ENCODE data around the gene TXNL1. TPM values are rescaled to one million over a fixed set of nuclear protein-coding genes. Genes with fewer than 3 reads are reported as not detected.
A peak's percentile ranks its signal among the peaks of the same experiment; 100 is the strongest.
"Not testable (repeated sequence)": the region's sequence is repeated elsewhere in the genome, so short reads cannot be mapped to it uniquely, and the experiment has no call there.

TXNL1 gene
- total RNA-seq, 4 donors from 2014 or later, result 100 to 125 (median 116) TPM

GRCh38 chr18:56576826-56577573 is 61.4 kb downstream of the TXNL1 start:
- in situ Hi-C loops (cut with MboI; ENCODE audit: low sequenced_read_pairs in 4 of 4) (loop anchor here (5.0 to 25.0 kb wide), 5 partner anchors 1162 to 1482 kb away; no protein-coding TSS in a partner anchor), intact Hi-C loops (cut with DNase I; ENCODE audit: low total_unique reads) (loop anchor here (5.0 to 10.0 kb wide), 6 partner anchors 132 to 1480 kb away; no protein-coding TSS in a partner anchor)
- TF ChIP-seq CTCF (IDR thresholded peaks at IDR 0.05 in 4 of 5, conservative IDR thresholded peaks at IDR 0.05 in 1 of 5) (no peak), POLR2A (IDR thresholded peaks at IDR 0.05) (no peak)
- no peak for DNase-seq
- Histone ChIP-seq H3K36me3 (no peaks in the 10 kb centered on the region), H3K27me3 (no peaks in the 10 kb centered on the region), H3K4me1 (peaks cover 0 to 17% of the 10 kb centered on the region in 2 donors), H3K9me3 (no peaks in the 10 kb centered on the region), H3K4me3 (no peak overlapping the region), H3K27ac (peak overlapping the region in 3 of 4 donors; percentile 51 to 71 (median 70))
- ATAC-seq, result peak in 1 of 2 donors; percentile 37

- peak; percentile 57 to 79 (median 59) for TF ChIP-seq CTCF (IDR thresholded peaks at IDR 0.05 in 4 of 5, conservative IDR thresholded peaks at IDR 0.05 in 1 of 5)
- no peak for TF ChIP-seq POLR2A (IDR thresholded peaks at IDR 0.05)
- intact Hi-C loops (cut with DNase I; ENCODE audit: low total_unique reads) (loop anchor here (5.0 to 10.0 kb wide), 6 partner anchors 131 to 1479 kb away; no protein-coding TSS in a partner anchor), in situ Hi-C loops (cut with MboI; ENCODE audit: low sequenced_read_pairs in 4 of 4) (loop anchor here (5.0 to 25.0 kb wide), 5 partner anchors 1161 to 1481 kb away; no protein-coding TSS in a partner anchor)
- DNase-seq, result no peak
- H3K9me3 ChIP-seq, result no peaks in the 10 kb centered on the region
- peaks cover 0 to 17% of the 10 kb centered on the region in 2 donors for H3K4me1 ChIP-seq
- no peaks in the 10 kb centered on the region for H3K36me3 ChIP-seq
- no peaks in the 10 kb centered on the region for H3K27me3 ChIP-seq
- ATAC-seq, result peak; percentile 64 to 67
- no peak overlapping the region for H3K4me3 ChIP-seq
- H3K27ac ChIP-seq, result peak overlapping the region; percentile 51 to 71 (median 66)
Measured at GRCh38 chr18:56575819-56576663, 62.4 kb downstream of the TXNL1 start.

GRCh38 chr18:56574861-56575260 is 63.5 kb downstream of the TXNL1 start:
- in situ Hi-C loops (cut with MboI; ENCODE audit: low sequenced_read_pairs in 4 of 4) (loop anchor here (5.0 to 25.0 kb wide), 6 partner anchors 1160 to 1480 kb away; no protein-coding TSS in a partner anchor), intact Hi-C loops (cut with DNase I; ENCODE audit: low total_unique reads) (loop anchor here (5.0 to 10.0 kb wide), 6 partner anchors 130 to 1478 kb away; no protein-coding TSS in a partner anchor)
- Histone ChIP-seq H3K4me1 (peaks cover 0 to 17% of the 10 kb centered on the region in 2 donors), H3K27ac (peak overlapping the region; percentile 50 to 71 (median 66)), H3K9me3 (no peaks in the 10 kb centered on the region), H3K27me3 (no peaks in the 10 kb centered on the region), H3K36me3 (no peaks in the 10 kb centered on the region), H3K4me3 (no peak overlapping the region)
- TF ChIP-seq CTCF (IDR thresholded peaks at IDR 0.05 in 4 of 5, conservative IDR thresholded peaks at IDR 0.05 in 1 of 5) (no peak), POLR2A (IDR thresholded peaks at IDR 0.05) (no peak)
- ATAC-seq (peak; percentile 82 to 83), DNase-seq (peak in 1 of 2 donors; percentile 46)

- not testable (repeated sequence) for H3K27me3 ChIP-seq, H3K27ac ChIP-seq, DNase-seq, H3K9me3 ChIP-seq, H3K4me3 ChIP-seq, H3K36me3 ChIP-seq, ATAC-seq
- H3K4me1 ChIP-seq, result peaks cover 0 to 17% of the 10 kb centered on the region in 2 donors
- in situ Hi-C loops (cut with MboI; ENCODE audit: low sequenced_read_pairs in 4 of 4), result loop anchor here in 3 of 4 donors (10.0 to 25.0 kb wide), 4 partner anchors 1157 to 1477 kb away; no protein-coding TSS in a partner anchor
- intact Hi-C loops (cut with DNase I; ENCODE audit: low total_unique reads), result loop anchor here (10.0 kb wide), 2 partner anchors 127 to 707 kb away; no protein-coding TSS in a partner anchor
Measured at GRCh38 chr18:56572267-56572666, 66.1 kb downstream of the TXNL1 start.

Data from gastrocnemius medialis (tissue), 4 donors.